AG04449 (cell line): ENCODE measurements around the gene ERICH4.
"Not testable (repeated sequence)": the region's sequence is repeated elsewhere in the genome, so short reads cannot be mapped to it uniquely, and the experiment has no call there.

Source experiments
- CTCF ChIA-PET: fragments of 350-600 bp; formaldehyde crosslinking; extraction: SDS; loops from one replicate; lab custom pipeline; 2021; ENCODE audit warnings: antibody characterized with exemption; lab: Yijun Ruan, JAX
- POLR2A ChIA-PET: fragments of 400-600, 350-600 bp; formaldehyde crosslinking; extraction: SDS; loops from one replicate; lab custom pipeline; 2020; ENCODE audit warnings: antibody characterized with exemption, inconsistent platforms; lab: Yijun Ruan, JAX
- DNase-seq: peaks from one replicate; pipeline ENCODE4 v3.0.0-alpha.2; 2010; ENCODE audit warnings: low read depth, low spot score
- H3K4me3 ChIP-seq: 2 replicates; pipeline ENCODE4 v1.5.1; 2011; ENCODE audit warnings: low read depth, mild to moderate bottlenecking, control low read depth, low read length
- TF ChIP-seq, protein P1 (sequence below): IDR thresholded peaks from one replicate; pipeline ENCODE4 v1.5.1; 2011; ENCODE audit warnings: mild to moderate bottlenecking, moderate library complexity, low read length, control low read depth, inconsistent platforms; ENCODE audit not compliant: insufficient read depth; ENCODE audit errors: missing control alignments

ERICH4 gene

DNA sequence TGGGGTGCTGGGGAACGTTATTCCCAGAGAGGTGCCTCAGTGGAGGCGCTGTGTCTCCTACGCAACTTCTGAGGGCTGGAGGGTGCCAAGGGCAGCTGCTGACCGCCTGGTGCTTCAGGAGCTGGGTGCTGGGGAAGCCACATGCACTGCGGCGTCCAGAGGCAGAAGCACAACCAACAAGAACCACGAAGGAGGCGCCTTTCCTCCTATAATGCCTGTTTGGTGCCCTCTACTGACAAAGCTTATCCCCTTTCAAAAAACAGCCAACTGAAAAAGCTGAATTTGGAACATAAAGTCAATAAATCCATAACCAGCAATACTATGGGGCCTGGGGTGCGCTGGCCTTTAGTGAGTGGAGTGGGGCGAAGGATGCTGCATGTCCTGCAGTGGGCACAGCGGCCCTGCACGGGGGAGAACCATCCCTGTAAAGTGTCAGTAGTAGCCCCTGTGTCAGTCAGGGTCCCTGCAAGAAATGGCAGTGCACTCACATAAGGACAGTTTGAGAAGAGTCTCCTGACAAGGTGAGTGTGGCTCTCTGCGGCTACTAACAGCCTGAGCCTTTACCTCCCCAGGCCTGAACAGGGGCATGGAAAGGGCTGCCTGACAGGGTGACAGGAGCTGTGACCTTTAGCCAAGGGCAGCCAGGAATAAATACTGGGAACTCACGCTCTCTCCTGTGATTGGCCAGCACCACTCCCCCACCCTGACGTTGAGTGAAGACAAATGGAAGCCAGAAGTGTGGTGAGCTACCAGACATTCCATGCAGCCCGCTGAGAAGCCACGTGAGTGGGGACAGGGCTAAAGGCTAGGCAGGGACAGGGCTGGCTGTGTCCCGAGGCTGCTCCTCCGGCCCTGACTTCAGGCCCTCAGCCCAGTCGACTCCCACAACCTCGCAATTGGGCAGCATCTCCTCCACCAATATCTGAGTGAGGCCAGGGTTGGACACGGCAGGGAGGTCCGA, 11.2 kb upstream of the ERICH4 start:
- ChIA-PET POLR2A (interaction anchor here (0.9 to 1.3 kb wide), 2 partner anchors 7 to 10 kb away, joined by 3 to 4 read pairs; no protein-coding TSS in a partner anchor), CTCF (interaction anchor here (0.6 to 2.1 kb wide), 8 partner anchors 8 to 228 kb away, joined by 3 to 8 read pairs (median 6); partner anchors contain the start of gene DMAC2)
- H3K4me3 ChIP-seq: no peak overlapping the region
- TF ChIP-seq, protein P1, sequence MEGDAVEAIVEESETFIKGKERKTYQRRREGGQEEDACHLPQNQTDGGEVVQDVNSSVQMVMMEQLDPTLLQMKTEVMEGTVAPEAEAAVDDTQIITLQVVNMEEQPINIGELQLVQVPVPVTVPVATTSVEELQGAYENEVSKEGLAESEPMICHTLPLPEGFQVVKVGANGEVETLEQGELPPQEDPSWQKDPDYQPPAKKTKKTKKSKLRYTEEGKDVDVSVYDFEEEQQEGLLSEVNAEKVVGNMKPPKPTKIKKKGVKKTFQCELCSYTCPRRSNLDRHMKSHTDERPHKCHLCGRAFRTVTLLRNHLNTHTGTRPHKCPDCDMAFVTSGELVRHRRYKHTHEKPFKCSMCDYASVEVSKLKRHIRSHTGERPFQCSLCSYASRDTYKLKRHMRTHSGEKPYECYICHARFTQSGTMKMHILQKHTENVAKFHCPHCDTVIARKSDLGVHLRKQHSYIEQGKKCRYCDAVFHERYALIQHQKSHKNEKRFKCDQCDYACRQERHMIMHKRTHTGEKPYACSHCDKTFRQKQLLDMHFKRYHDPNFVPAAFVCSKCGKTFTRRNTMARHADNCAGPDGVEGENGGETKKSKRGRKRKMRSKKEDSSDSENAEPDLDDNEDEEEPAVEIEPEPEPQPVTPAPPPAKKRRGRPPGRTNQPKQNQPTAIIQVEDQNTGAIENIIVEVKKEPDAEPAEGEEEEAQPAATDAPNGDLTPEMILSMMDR: peak; percentile 24
- no peak for DNase-seq

DNA sequence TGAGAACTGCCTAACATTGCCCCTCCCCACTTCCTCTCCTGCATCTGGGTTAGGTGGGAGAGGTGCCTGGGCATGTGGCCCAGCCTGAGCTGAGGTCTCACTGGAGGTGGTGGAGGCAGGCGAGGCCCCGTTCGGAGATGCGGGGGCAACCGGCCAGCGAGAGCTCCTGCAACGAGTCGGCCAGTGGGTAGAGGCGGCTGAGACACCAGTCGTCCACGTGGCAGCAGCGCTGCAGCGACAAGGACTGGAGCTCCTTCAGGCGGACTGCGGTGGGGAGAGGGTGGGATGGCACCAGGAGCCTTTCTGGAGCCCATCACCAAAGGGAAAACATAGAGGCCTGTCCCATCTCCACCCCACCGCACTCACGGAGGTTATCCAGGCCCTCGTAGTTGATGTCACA, 9.8 kb upstream of the ERICH4 start:
- TF ChIP-seq, protein P1: no peak
- no peak for DNase-seq
- ChIA-PET POLR2A (no interaction called here), CTCF (interaction anchor here (1.1 to 1.3 kb wide), 2 partner anchors 16 to 111 kb away, joined by 3 read pairs; no protein-coding TSS in a partner anchor)
- no peak overlapping the region for H3K4me3 ChIP-seq

DNA sequence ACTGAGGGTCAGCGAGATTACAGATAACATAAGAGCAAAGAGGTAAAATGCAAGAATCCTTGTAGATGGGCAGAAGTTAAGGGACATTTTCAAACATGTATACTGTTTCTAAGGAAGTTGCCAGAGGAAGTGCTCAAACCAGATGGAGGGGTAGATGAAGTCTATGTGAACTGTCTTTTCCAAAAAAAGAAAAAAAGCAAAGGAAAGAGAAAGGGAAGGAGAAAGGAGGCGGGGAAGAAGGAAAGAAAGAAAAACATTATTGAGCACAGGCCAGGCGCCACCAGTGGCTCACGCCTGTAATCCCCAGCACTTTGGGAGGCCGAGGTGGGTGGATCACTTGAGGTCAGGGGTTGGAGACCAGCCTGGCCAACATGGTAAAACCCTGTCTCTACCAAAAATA, 8.5 kb upstream of the ERICH4 start:
- ChIA-PET POLR2A (interaction anchor here (0.7 kb wide), 1 partner anchor 230 kb away, joined by 3 read pairs; no protein-coding TSS in a partner anchor), CTCF (interaction anchor here (1.3 kb wide), 1 partner anchor 112 kb away, joined by 3 read pairs; no protein-coding TSS in a partner anchor)
- DNase-seq: no peak
- TF ChIP-seq, protein P1: no peak
- H3K4me3 ChIP-seq: no peak overlapping the region

DNA sequence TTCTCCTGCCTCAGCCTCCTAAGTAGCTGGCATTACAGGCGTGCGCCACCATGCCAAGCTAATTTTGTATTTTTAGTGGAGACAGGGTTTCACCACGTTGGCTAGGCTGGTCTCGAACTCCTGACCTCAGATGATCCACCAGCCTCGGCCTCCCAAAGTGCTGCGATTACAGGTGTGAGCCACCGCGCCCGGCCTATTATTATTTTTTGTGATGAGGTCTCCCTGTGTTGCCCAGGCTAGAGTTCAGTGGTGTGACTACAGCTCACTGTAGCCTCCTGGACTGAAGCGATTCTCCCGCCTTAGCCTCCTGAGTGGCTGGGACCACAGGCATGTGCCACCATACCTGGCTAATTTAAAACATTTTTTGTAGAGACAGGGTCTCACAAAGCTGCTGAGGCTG, 7.6 kb upstream of the ERICH4 start:
- DNase-seq, POLR2A ChIA-PET, H3K4me3 ChIP-seq: not testable (repeated sequence)
- CTCF ChIA-PET: interaction anchor here (1.2 to 1.9 kb wide), 3 partner anchors 11 to 128 kb away, joined by 3 to 12 read pairs (median 4); no protein-coding TSS in a partner anchor

DNA sequence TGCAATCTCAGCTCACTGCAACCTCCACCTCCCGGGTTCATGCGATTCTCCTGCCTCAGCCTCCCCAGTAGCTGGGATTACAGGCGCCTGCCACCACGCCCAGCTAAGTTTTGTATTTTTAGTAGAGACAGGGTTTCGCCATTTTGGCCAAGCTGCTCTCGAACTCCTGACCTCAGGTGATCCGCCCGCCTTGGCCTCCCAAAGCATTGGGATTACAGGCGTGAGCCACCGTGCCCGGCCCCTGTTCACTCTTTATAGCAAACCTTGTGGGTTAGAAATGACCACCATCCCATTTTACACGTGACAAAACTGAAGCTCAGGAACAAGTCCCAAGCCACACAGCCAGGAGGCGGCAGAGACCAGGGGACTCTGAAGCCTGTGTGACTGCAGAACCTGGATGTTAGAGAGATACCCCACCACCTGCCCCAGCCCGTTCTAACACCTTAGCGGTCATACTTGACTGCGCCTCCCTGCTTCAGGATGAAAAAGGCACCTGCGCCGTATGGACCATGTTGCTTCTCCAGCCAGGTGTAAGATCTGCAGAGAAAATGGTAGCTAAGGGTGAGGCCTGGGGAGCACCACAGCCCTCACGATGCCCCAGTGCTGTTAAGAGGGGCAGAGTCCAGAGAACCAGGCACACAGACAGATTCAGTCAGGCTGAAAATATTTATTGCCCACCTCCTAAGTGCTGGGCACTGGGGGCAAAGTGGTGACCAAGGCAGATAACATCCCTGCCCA, 6.9 kb upstream of the ERICH4 start:
- POLR2A ChIA-PET: no interaction called here
- no peak for DNase-seq
- H3K4me3 ChIP-seq: no peak overlapping the region
- CTCF ChIA-PET: interaction anchor here (1.2 to 1.9 kb wide), 3 partner anchors 10 to 127 kb away, joined by 3 to 12 read pairs (median 4); no protein-coding TSS in a partner anchor
- TF ChIP-seq, protein P1: no peak

DNA sequence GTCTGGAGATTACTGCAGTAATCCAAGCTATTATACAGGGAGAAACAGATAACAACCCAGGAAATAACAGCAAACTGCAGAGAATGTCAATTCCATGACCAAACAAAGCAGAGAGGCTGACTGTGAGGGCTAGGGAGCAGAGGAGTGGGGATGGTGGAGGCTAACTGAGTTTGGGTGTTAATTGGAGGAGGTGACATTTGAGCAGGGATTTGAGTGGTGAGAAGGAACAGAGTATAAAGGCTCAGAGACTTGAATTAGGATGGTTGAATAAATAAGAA, 6.3 kb upstream of the ERICH4 start:
- no peak for DNase-seq
- H3K4me3 ChIP-seq: no peak overlapping the region
- CTCF ChIA-PET: interaction anchor here (1.2 to 1.9 kb wide), 2 partner anchors 13 to 127 kb away, joined by 4 to 12 read pairs; no protein-coding TSS in a partner anchor
- TF ChIP-seq, protein P1: no peak
- POLR2A ChIA-PET: no interaction called here
